NCI-H1048 (cell line): ENCODE results near the gene SLC12A8.

Source experiments
- DNase-seq: peaks from one replicate; lab custom pipeline; 2025; lab: John Stamatoyannopoulos, UW

The SLC12A8 gene

GRCh38 chr3:125054062-125054448 is 158.5 kb downstream of the SLC12A8 start:
- no peak for DNase-seq

GRCh38 chr3:125053304-125053699 is 159.2 kb downstream of the SLC12A8 start:
- no peak for DNase-seq

GRCh38 chr3:125052624-125053303 is 159.8 kb downstream of the SLC12A8 start:
- DNase-seq = no peak

- no peak for DNase-seq
Measured at GRCh38 chr3:125051715-125052581, 160.6 kb downstream of the SLC12A8 start.

- no peak for DNase-seq
Measured at GRCh38 chr3:125051205-125051604, 161.3 kb downstream of the SLC12A8 start.

- DNase-seq = no peak
Measured at GRCh38 chr3:125050488-125051090, 162.0 kb downstream of the SLC12A8 start.

- DNase-seq = no peak
Measured at GRCh38 chr3:125048282-125048681, 164.3 kb downstream of the SLC12A8 start.

GRCh38 chr3:125045965-125046364 is 166.6 kb downstream of the SLC12A8 start:
- no peak for DNase-seq

- no peak for DNase-seq
Measured at GRCh38 chr3:125045194-125045593, 167.4 kb downstream of the SLC12A8 start.

GRCh38 chr3:125043599-125044151 is 168.9 kb downstream of the SLC12A8 start:
- DNase-seq = no peak

GRCh38 chr3:125042725-125043406 is 169.7 kb downstream of the SLC12A8 start:
- no peak for DNase-seq

GRCh38 chr3:125039131-125040100 is 173.1 kb downstream of the SLC12A8 start:
- DNase-seq = no peak

GRCh38 chr3:125037498-125038150 is 174.9 kb downstream of the SLC12A8 start:
- no peak for DNase-seq

GRCh38 chr3:125035217-125035616 is 177.3 kb downstream of the SLC12A8 start:
- DNase-seq = no peak

GRCh38 chr3:125033616-125034015 is 178.9 kb downstream of the SLC12A8 start:
- DNase-seq = no peak

GRCh38 chr3:125033135-125033534 is 179.4 kb downstream of the SLC12A8 start:
- DNase-seq = no peak

- DNase-seq = no peak
Measured at GRCh38 chr3:125032683-125033082, 179.9 kb downstream of the SLC12A8 start.
